GM23248 (cell line): ENCODE data around the gene AGMO. TPM values are rescaled to one million over a fixed set of nuclear protein-coding genes. Genes with fewer than 3 reads are reported as not detected.

Source experiments
- DNase-seq: peaks from one replicate; pipeline ENCODE4 v3.0.0-alpha.2; 2015
- H2AFZ ChIP-seq: fragments of 200-600 bp; sonication (generic); 2 replicates; pipeline ENCODE4 v1.6.1; 2016; ENCODE audit warnings: antibody characterized with exemption
- H3F3A ChIP-seq: fragments of 200-600 bp; sonication (generic); 2 replicates; pipeline ENCODE4 v1.6.1; 2016; ENCODE audit warnings: mild to moderate bottlenecking, antibody characterized with exemption, mixed run types; ENCODE audit not compliant: insufficient read depth
- H3K27ac ChIP-seq: fragments of 200-600 bp; sonication (generic); 2 replicates; pipeline ENCODE4 v1.5.1; 2016; ENCODE audit warnings: mild to moderate bottlenecking
- H3K27me3 ChIP-seq: fragments of 200-600 bp; sonication (generic); replicated peaks from 2 replicates; pipeline ENCODE4 v1.6.1; 2016; ENCODE audit warnings: mild to moderate bottlenecking; ENCODE audit not compliant: insufficient read depth
- H3K36me3 ChIP-seq: fragments of 200-600 bp; sonication (generic); 2 replicates; pipeline ENCODE4 v1.6.1; 2016; ENCODE audit warnings: low read depth, mild to moderate bottlenecking
- H3K4me1 ChIP-seq: fragments of 200-600 bp; sonication (generic); 2 replicates; pipeline ENCODE4 v1.6.1; 2016; ENCODE audit warnings: mild to moderate bottlenecking; ENCODE audit not compliant: insufficient read depth
- H3K4me2 ChIP-seq: fragments of 200-600 bp; sonication (generic); one replicate; pipeline ENCODE4 v1.6.1; 2016; ENCODE audit warnings: mild to moderate bottlenecking; ENCODE audit not compliant: unreplicated experiment
- H3K4me3 ChIP-seq: fragments of 200-600 bp; sonication (generic); 2 replicates; pipeline ENCODE4 v1.5.1; 2016; ENCODE audit warnings: mild to moderate bottlenecking
- H3K79me2 ChIP-seq: fragments of 200-600 bp; sonication (generic); 2 replicates; pipeline ENCODE4 v1.6.1; 2016; ENCODE audit warnings: mild to moderate bottlenecking; ENCODE audit not compliant: insufficient read depth
- H3K9ac ChIP-seq: fragments of 200-600 bp; sonication (generic); 2 replicates; pipeline ENCODE4 v1.6.1; 2016; ENCODE audit warnings: mild to moderate bottlenecking
- H3K9me2 ChIP-seq: fragments of 200-600 bp; sonication (generic); 2 replicates; pipeline ENCODE4 v1.6.1; 2016; ENCODE audit warnings: mixed run types, mild to moderate bottlenecking, moderate library complexity; ENCODE audit not compliant: insufficient read depth
- H3K9me3 ChIP-seq: fragments of 200-600 bp; sonication (generic); one replicate; pipeline ENCODE4 v1.6.1; 2017; ENCODE audit warnings: low read depth
- H4K20me1 ChIP-seq: fragments of 200-600 bp; sonication (generic); 2 replicates; pipeline ENCODE4 v1.6.0; 2016; ENCODE audit not compliant: insufficient read depth
- EZH2 ChIP-seq: fragments of 200-600 bp; sonication (generic); IDR thresholded peaks from 2 replicates; pipeline ENCODE4 v1.6.1; 2018; ENCODE audit warnings: antibody characterized with exemption, mild to moderate bottlenecking; ENCODE audit not compliant: insufficient read depth, poor library complexity, severe bottlenecking
- EZH2phosphoT487 ChIP-seq: fragments of 200-600 bp; sonication (generic); IDR thresholded peaks from 2 replicates; pipeline ENCODE4 v1.6.1; 2018; ENCODE audit warnings: antibody characterized with exemption, moderate library complexity, mild to moderate bottlenecking, low read depth; ENCODE audit not compliant: insufficient read depth
- WGBS, 2 experiments: methylation state at CpG; one replicate each; pipeline ENCODE4 v1.1.6; 2015 to 2017; ENCODE audit warnings: low lambda C conversion rate in 2 of 2, low coverage in 1 of 2; ENCODE audit errors: missing lambda C conversion rate in 2 of 2; 5-methylcytosine and 5-hydroxymethylcytosine counted together
- in situ Hi-C: fragments of 300-500 bp; cut with MboI; formaldehyde crosslinking; loops from 2 replicates; pipeline ENCODE4 v1.15.0; 2020
- polyA plus RNA-seq: library from polyadenylated mRNA; unstranded; fragments of >200 nt; fragmentation: Nextera tagmentation; extraction: Ambion mirVana; gene quantifications from 2 replicates; pipeline ENCODE4 v1.2.1, GENCODE V29; 2016
- total RNA-seq: library from RNA; depleted of rRNA; stranded (reverse); fragments of >200 nt; shearing (Covaris generic); gene quantifications from 2 replicates; pipeline ENCODE4 v1.2.3, GENCODE V29; 2014

The AGMO gene
- total and polyA plus RNA-seq, 2 experiments from 2014 or later = not detected

DNA sequence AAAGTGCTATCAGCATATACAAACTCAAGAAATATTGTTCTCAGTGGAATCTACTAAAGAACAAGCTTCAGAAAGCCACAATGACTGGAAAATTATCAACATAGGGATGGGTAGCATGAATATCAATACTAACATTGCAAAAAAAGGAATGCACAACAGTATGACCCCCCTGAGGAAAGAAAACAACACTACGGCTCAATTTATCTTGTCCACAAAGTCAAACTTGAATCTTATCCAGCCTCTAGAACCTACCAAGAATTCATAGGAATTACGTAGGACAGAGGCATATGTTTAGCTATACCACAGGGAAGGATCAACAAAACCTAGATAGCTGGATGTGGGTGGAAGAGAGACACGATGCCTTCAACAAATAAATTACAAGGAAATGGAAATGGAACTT, 54.6 kb downstream of the AGMO start:
- Histone ChIP-seq H3K4me1 (0 out of 2 replicates have a peak, but pooled peaks cover 7% of the 10 kb centered on the region), H3K9ac (no peak overlapping the region), H3K36me3 (no peaks in the 10 kb centered on the region), H3K4me3 (no peak overlapping the region), H3K27ac (no peak overlapping the region), H4K20me1 (no peaks in the 10 kb centered on the region), H3K9me2 (no peaks in the 10 kb centered on the region), H3F3A (no peaks in the 10 kb centered on the region), H3K4me2 (no peak overlapping the region), H2AFZ (no peak overlapping the region), H3K27me3 (no peaks in the 10 kb centered on the region), H3K9me3 (no peaks in the 10 kb centered on the region), H3K79me2 (no peaks in the 10 kb centered on the region)
- in situ Hi-C loops = no loop called here
- 96 to 98% methylated on average over 3 of the region's 3 CpGs for WGBS, 2 experiments
- no peak for TF ChIP-seq EZH2
- TF ChIP-seq EZH2phosphoT487 = no peak
- no peak for DNase-seq

DNA sequence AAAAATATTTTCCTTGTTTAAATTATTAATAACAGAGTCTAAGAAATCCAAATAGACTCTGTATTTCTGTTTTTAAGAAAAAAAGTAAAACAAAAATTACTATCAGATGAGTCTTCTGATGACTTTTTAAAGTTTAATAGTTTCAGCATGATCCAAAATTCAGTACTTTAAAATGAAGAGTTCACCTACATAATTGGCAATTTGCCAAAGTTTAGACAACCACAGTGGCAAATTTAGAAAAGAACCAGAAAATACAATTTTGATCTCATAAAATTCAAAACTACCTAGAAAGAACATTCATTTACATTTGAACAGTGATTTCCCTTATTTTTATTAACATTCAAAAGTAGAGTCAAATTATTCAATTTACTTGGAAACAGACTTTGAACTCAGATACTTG, 56.1 kb downstream of the AGMO start:
- in situ Hi-C loops = no loop called here
- DNase-seq = no peak
- Histone ChIP-seq H3K27me3 (no peaks in the 10 kb centered on the region), H3K9me2 (no peaks in the 10 kb centered on the region), H3K27ac (no peak overlapping the region), H3K9ac (no peak overlapping the region), H4K20me1 (no peaks in the 10 kb centered on the region), H3K4me3 (no peak overlapping the region), H2AFZ (no peak overlapping the region), H3K4me2 (no peak overlapping the region), H3K36me3 (no peaks in the 10 kb centered on the region), H3K79me2 (no peaks in the 10 kb centered on the region), H3K9me3 (no peaks in the 10 kb centered on the region), H3F3A (no peaks in the 10 kb centered on the region), H3K4me1 (0 out of 2 replicates have a peak, but pooled peaks cover 7% of the 10 kb centered on the region)
- TF ChIP-seq EZH2phosphoT487 = no peak
- no peak for TF ChIP-seq EZH2

DNA sequence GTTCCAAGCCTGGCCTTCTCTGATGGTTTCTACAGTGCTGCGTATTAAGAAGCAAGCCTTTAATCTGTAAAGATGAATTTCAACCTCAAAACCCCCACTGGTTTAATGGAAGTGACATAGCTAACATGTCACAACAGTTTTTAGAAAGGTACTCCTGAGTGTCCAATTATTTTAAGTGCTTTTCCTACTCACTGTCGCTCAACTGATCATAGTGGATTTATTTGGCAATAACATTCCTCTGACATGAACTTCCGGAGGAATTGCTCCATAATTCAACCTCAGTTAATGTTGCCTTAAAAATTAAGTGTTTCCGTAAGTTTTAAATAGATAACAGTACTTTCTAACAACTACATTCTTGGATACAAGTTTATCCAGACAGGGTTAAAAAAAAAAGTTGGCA, 57.5 kb downstream of the AGMO start:
- no peaks in the 10 kb centered on the region for H3K9me3 ChIP-seq
- in situ Hi-C loops = no loop called here
- TF ChIP-seq EZH2 (no peak), EZH2phosphoT487 (no peak)
- 0 out of 2 replicates have a peak, but pooled peaks cover 7% of the 10 kb centered on the region for H3K4me1 ChIP-seq
- DNase-seq = no peak
- no peaks in the 10 kb centered on the region for H3K27me3 ChIP-seq
- H3F3A ChIP-seq = no peaks in the 10 kb centered on the region
- H3K36me3 ChIP-seq = no peaks in the 10 kb centered on the region
- no peaks in the 10 kb centered on the region for H4K20me1 ChIP-seq
- H3K9me2 ChIP-seq = no peaks in the 10 kb centered on the region
- H3K79me2 ChIP-seq = no peaks in the 10 kb centered on the region
- H2AFZ ChIP-seq = no peak overlapping the region
- WGBS, 2 experiments = 74 to 83% methylated on average over 4 of the region's 4 CpGs
- no peak overlapping the region for H3K9ac ChIP-seq
- H3K4me3 ChIP-seq = no peak overlapping the region
- H3K27ac ChIP-seq = no peak overlapping the region
- H3K4me2 ChIP-seq = no peak overlapping the region

DNA sequence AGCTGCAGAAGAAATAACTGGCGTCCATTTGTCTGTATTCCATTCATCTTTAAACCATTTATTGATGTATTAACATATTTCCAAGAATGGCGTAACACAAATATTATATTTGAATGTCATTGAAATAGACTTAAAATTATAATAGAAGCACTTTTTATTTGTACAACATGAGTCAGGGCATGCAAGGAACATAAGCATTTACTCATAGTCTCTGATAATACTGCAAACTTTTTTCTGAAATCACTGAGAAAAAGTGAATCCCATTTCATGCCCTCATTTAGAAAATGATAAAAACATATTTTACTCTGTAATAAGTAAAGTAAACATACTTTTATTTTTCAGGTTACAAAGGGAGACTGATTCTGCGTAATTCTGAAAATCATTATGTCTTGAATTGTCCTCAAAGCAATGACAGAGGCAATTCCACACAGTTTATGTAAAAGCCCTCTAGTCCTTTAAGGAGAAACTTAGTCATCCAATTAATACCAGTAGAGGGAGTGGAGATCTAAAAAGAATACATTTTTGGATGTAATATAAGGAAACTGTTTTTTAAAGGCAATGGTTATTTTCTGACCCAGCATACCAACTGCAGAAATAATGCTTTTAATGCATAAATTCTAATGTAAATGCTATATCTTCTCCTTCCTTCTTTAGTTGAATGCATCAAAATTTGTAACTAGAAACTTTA, 58.1 kb downstream of the AGMO start:
- peak; percentile 38 for DNase-seq
- 0 out of 2 replicates have a peak, but pooled peaks cover 7% of the 10 kb centered on the region for H3K4me1 ChIP-seq
- no peak overlapping the region for H3K4me3 ChIP-seq
- TF ChIP-seq EZH2phosphoT487 (no peak), EZH2 (no peak)
- H3K4me2 ChIP-seq = no peak overlapping the region
- no peaks in the 10 kb centered on the region for H3K27me3 ChIP-seq
- no peak overlapping the region for H2AFZ ChIP-seq
- in situ Hi-C loops = no loop called here
- 84 to 86% methylated on average over 3 of the region's 3 CpGs for WGBS, 2 experiments
- H3K9me3 ChIP-seq = no peaks in the 10 kb centered on the region
- H3F3A ChIP-seq = no peaks in the 10 kb centered on the region
- H3K9me2 ChIP-seq = no peaks in the 10 kb centered on the region
- no peak overlapping the region for H3K27ac ChIP-seq
- no peaks in the 10 kb centered on the region for H3K79me2 ChIP-seq
- no peaks in the 10 kb centered on the region for H4K20me1 ChIP-seq
- H3K36me3 ChIP-seq = no peaks in the 10 kb centered on the region
- no peak overlapping the region for H3K9ac ChIP-seq

DNA sequence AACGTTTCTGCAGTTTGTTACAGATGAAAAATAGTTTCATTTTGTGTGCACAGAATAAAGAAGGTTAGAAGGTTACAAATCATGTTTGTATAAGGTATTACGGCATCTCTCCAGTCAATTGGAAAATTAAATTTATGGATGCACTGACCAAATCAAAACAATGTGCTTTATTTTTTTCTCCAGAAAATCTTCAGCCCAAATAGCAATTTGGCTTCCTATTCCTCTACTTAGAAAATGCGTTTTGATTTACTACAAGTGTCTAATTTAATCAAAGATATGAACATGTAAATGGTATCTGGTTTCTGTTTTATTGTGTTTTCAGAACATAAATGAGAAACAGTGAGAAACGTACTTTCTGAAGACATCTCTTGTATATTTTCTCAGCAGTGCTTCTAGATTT, 63.4 kb downstream of the AGMO start:
- H3K4me3 ChIP-seq = no peak overlapping the region
- H3K4me2 ChIP-seq = no peak overlapping the region
- DNase-seq = no peak
- H3K4me1 ChIP-seq = no peaks in the 10 kb centered on the region
- no peak overlapping the region for H3K27ac ChIP-seq
- H3K27me3 ChIP-seq = no peaks in the 10 kb centered on the region
- in situ Hi-C loops = no loop called here
- H3K79me2 ChIP-seq = no peaks in the 10 kb centered on the region
- TF ChIP-seq EZH2 = no peak
- no peak for TF ChIP-seq EZH2phosphoT487
- WGBS, 2 experiments = 28 to 35% methylated on average over 4 of the region's 4 CpGs
- no peaks in the 10 kb centered on the region for H3K9me3 ChIP-seq
- H3F3A ChIP-seq = no peaks in the 10 kb centered on the region
- H3K9me2 ChIP-seq = no peaks in the 10 kb centered on the region
- H3K36me3 ChIP-seq = no peaks in the 10 kb centered on the region
- H4K20me1 ChIP-seq = no peaks in the 10 kb centered on the region
- H3K9ac ChIP-seq = no peak overlapping the region
- no peak overlapping the region for H2AFZ ChIP-seq
